ENCODE results near the gene STAG1.
"Not testable (repeated sequence)": the region's sequence is repeated elsewhere in the genome, so short reads cannot be mapped to it uniquely, and the experiment has no call there.

STAG1 gene

GRCh38 chr3:136745916-136746315 lies 6.3 kb downstream of the STAG1 start:
- DNase-seq = no peak

DNA sequence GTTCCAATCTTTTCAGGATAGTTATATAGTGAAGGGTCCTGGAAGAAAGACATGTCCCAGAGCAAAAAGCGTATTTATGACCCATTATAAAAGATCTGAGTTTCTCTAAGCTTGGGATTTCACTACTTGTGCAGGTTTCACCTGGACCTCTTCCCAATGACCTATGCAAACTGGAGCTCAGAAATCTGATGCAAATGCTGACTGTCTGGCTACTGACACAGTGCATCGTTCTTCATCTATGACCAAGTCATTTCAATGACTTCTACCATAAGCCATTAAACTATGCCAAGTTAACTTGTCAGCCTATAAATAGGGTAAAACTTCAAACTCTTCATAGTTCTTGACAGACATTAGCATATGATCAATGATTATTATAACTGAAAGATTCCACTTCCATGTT lies 11.1 kb downstream of the STAG1 start:
- no peak for DNase-seq

DNA sequence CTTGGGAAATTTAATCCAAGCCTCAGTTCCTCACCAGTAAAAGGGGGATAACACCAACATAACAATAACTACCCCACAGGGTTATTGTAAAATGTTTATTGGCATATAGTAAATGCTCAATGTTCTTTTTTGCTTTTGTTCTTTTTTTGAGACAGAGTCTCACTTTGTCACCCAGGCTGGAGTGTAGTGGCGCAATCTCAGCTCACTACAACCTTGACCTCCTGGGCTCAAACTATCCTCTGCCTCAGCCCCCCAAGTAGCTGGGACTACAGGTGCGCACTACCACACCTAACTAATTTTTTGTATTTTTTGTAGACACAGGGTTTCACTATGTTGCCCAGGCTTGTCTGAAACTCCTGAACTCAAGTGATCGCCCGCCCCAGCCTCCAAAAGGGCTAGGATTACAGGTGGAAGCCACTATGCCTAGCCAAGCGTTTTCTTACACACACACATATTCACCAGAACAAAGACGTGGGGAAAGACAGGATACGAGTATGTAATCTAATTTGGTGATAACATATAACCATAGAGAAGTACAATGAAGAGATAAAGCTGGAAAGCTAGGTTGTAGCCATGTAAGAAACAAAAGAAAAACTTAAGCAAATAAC lies 11.7 kb downstream of the STAG1 start:
- no peak for DNase-seq

GRCh38 chr3:136736950-136737349 lies 15.2 kb downstream of the STAG1 start:
- not testable (repeated sequence) for DNase-seq

GRCh38 chr3:136735103-136735502 lies 17.1 kb downstream of the STAG1 start:
- no peak for DNase-seq

DNA sequence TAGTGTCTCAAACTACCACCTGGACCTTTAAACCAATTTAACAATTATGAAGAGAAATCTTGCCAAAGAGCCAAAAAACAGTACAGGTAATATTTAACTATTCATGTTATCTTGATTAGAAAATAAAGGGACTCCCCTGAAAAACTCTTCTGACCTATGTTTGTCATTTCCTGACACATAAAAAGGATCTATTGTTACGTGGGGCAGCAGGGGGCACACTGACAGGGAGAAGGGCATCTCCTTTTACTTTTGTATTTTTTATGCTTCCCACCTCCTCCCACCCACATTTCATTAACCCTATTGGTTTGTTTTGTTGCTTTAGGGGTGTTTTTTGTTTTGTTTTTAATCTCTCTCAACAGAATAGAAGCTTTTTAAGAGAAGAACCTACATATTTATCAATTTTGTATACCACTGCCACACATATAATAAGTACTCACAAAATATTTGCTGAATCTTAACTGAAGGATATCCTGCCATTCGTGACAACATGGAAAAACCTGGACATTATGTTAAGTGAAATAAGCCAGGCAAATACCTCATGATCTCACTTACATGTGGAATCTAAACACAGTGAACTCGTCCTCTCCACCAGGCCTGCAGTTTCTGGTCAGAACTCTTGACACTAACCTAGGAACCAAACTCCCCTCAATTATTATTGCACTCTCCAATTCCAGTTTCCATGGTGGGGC lies 17.7 kb downstream of the STAG1 start:
- no peak for DNase-seq

DNA sequence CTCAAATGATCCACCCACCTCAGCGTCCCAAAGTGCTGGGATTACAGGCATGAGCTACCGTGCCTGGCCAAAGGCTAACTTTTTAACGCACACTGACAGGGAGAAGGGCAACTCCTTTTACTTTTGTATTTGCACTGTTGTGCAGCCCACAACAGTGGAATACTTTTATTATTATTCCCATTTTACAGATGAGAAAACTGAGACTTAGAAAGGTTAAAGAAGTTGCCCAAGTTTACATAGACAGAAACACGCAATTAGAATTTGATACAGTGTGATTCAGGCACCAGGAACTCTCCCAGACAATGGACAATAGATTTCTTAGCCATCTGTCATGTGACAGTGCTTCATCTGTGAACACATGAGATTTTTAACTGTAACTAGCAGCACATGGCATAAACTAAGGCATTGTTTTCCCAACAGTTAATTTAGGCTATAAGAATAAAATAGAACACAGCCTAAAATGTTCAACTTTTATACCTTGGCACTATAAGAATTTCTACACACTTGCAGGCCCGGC lies 18.8 kb downstream of the STAG1 start:
- DNase-seq = peak; percentile 29

GRCh38 chr3:136731274-136731884 lies 20.8 kb downstream of the STAG1 start:
- no peak for DNase-seq

GRCh38 chr3:136730595-136731273 lies 21.4 kb downstream of the STAG1 start:
- no peak for DNase-seq

DNA sequence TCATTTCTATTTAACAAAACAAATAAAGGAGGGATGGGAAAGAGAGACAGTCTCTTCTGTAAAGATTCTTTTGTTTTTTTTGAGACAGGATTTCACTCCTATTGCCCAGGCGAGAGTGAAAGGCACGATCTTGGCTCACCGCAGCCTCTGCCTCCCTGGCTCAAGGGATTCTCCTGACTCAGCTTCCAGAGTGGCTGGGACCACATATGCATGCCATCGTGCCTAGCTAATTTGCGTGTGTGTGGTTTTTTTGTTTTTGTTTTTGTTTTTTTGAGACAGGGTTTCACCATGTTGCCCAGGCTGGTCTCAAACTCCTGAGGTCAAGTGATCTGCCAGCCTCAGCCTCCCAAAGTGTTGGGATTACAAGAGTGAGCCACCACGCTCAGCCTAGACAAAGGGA lies 23.3 kb downstream of the STAG1 start:
- peak; percentile 90 for DNase-seq

GRCh38 chr3:136728473-136728872 lies 23.7 kb downstream of the STAG1 start:
- DNase-seq = peak; percentile 18

- no peak for DNase-seq
These were observed 26.7 kb downstream of the STAG1 start for GRCh38 chr3:136725468-136725867.

GRCh38 chr3:136722916-136723315 lies 29.3 kb downstream of the STAG1 start:
- DNase-seq = not testable (repeated sequence)

- DNase-seq = not testable (repeated sequence)
These were observed 29.8 kb downstream of the STAG1 start for GRCh38 chr3:136722399-136722798.

DNA sequence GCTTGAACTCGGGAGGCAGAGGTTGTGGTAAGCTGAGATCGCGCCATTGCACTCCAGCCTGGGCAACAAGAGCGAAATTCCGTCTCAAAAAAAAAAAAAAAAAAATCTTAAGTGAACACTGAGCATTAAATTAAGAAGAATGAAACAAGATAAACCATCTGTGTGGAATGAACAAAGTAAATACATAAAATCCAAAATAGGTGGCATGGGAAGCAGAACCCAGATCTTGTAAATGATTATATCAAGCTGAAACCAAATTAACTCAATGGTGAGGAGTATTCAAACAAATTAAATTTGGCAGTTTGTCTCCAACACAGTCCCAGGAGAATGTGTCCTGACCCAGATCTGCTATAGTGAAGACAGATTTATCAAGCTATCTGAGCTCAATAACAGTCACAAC lies 32.1 kb downstream of the STAG1 start:
- no peak for DNase-seq

DNA sequence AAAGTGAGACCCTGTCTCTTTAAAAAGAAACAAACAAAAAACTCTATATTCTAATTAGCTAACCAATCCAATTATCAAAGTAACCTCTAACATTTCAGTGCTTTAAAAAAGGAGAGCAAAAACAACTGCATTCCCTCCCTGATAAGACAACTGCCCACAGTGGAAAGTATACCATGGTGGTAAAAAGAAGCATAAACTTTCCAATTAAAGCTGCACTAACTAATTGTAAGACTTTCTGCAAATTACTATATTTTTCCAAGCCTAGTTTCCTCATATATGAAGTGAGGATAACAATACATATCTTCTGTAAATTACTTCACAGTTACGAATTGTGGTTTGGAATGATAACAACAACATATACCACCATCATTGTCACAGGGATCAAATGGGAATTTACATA lies 35.5 kb downstream of the STAG1 start:
- no peak for DNase-seq

DNA sequence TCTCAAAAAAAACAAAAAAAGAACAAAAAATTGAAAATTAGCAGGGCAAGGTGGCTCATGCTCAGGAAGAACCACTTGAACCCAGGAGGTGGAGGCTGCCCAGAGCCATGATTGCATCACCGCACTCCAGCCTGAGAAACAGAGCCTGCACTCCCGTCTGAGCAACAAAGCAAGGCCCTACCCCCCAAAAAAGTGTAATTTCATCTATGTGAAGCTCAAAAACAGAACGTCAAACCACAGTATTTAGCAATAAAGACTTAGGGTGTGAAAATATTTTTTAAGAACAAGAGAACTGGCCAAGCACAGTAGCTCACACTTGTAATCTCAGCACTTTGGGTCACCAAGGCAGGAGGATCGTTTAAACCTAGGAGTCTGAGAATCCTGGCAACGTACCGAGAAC lies 38.2 kb downstream of the STAG1 start:
- no peak for DNase-seq

DNA sequence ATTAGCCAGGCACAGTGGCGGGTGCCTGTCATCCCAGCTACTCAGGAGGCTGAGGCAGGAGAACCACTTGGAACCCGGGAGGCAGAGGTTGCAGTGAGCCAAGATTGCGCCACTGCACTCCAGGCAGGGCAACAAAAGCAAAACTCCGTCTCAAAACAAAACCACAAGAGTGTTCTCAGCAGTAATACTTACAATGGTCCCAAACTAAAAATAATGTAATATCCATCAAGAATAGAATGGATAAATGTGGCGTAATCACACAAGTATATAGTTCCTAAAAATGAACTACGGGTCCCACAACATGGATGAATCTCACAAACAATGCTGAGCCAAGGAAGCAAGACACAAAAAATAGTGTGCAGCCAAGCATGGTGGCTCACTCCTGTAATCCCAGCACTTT lies 39.2 kb downstream of the STAG1 start:
- DNase-seq = no peak

DNA sequence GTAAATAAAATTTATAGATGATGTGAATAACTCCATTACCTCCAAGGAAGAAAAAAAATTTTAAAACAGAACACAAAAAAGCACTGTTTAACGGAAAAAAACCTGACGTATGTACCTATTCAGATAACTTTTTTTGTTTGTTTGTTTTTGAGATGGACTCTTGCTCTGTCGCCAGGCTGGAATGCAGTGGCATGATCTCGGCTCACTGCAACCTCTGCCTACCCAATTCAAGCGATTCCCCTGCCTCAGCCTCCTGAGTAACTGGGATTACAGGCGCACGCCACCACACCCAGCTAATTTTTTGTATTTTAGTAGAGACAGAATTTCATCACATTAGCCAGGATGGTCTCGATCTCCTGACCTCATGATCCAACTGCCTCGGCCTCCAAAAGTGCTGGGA lies 40.3 kb downstream of the STAG1 start:
- DNase-seq = not testable (repeated sequence)

DNA sequence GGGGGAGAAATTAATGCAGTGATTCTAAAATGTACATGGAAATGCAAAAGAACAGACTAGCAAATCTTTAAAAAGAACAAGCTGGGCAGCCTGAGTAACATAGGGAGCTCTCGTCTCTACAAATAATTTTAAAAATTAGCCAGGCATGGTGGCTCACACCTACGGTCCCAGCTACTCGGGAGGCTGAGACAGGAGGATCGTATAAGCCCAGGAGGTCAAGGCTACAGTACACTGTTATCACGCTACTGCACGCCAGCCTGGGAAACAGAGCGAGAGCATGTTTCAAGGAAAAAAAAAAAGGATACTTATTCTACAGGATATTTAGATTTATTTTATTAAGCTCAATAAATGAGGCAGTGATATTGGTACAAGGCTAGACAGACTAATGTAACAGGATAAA lies 40.9 kb downstream of the STAG1 start:
- no peak for DNase-seq

GRCh38 chr3:136709775-136710174 lies 42.4 kb downstream of the STAG1 start:
- DNase-seq = not testable (repeated sequence)

DNA sequence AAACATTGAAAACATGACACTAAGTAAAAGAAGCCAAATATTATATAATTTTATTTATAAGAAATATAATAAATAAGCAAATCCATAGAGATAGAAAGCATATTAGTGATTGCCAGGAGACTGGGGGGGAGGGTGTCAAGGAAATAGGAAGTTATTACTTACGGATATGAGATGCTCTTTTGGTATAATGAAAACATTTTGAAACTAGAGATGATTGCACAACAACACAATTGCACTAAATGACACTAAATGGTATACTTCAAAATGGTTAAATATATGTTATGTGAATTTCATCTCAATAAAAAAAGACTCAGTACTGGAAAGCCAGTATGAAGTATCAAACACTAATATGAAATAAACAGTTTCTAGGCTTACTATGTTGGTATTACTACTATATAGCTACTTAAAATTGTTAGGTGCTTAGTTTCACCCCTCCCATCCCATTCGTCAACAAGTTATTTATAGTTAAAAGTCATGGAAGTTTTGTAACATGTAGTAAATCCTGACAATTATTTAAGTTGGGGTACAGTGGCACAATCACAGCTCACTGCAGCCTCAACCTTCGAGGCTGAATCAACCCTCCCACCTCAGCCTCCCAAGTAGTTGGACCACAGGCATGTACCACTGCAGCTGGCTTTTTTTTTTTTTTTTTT lies 43.7 kb downstream of the STAG1 start:
- DNase-seq = no peak

GRCh38 chr3:136703429-136703828 lies 48.7 kb downstream of the STAG1 start:
- DNase-seq = no peak

Measured in fibroblast of skin of scalp (primary cell).